Small intestine (tissue), 7 donors: ENCODE data around the gene PCBP3. TPM values are rescaled to one million over a fixed set of nuclear protein-coding genes. Genes with fewer than 3 reads are reported as not detected.

Experiments
- DNase-seq, 2 donors: peaks; one replicate each; pipeline versions ENCODE4 v3.0.0 to v3.0.0-alpha.2; 2013
- FAIRE-seq: peaks from 2 replicates; lab custom pipeline; 2012; peaks lifted over from hg19 to GRCh38; lab: Jason Lieb, UNC
- H3K27ac ChIP-seq, 3 donors: one replicate each; pipeline ENCODE4 v1.5.1; 2013; ENCODE audit warnings: low read length in 2 of 3, mild to moderate bottlenecking in 2 of 3, control low read depth in 1 of 3, inconsistent platforms in 1 of 3, low read depth in 1 of 3, moderate library complexity in 1 of 3
- H3K27me3 ChIP-seq, 3 donors: one replicate each; pipeline ENCODE4 v1.6.1; 2013; ENCODE audit warnings: low read length in 3 of 3, inconsistent platforms in 1 of 3; ENCODE audit not compliant: control insufficient read depth in 3 of 3, insufficient read depth in 3 of 3
- H3K36me3 ChIP-seq, 3 donors: one replicate each; pipeline ENCODE4 v1.6.1; 2013; ENCODE audit warnings: low read length in 3 of 3, inconsistent platforms in 1 of 3, low read depth in 1 of 3, mild to moderate bottlenecking in 1 of 3, moderate library complexity in 1 of 3; ENCODE audit not compliant: control insufficient read depth in 3 of 3, insufficient read depth in 2 of 3
- H3K4me1 ChIP-seq, 3 donors: one replicate each; pipeline ENCODE4 v1.6.1; 2013; ENCODE audit warnings: low read length in 2 of 3, inconsistent platforms in 1 of 3, low read depth in 1 of 3, mild to moderate bottlenecking in 1 of 3, moderate library complexity in 1 of 3; ENCODE audit not compliant: control insufficient read depth in 3 of 3, insufficient read depth in 2 of 3
- H3K4me3 ChIP-seq, 3 donors: one replicate each; pipeline ENCODE4 v1.5.1; 2013; ENCODE audit warnings: low read length in 3 of 3, control low read depth in 1 of 3, inconsistent platforms in 1 of 3, low read depth in 1 of 3, mild to moderate bottlenecking in 1 of 3, moderate library complexity in 1 of 3
- H3K9me3 ChIP-seq, 2 donors: one replicate each; pipeline ENCODE4 v1.6.1; 2013; ENCODE audit warnings: low read depth in 1 of 2, low read length in 1 of 2; ENCODE audit not compliant: control insufficient read depth in 2 of 2, insufficient read depth in 1 of 2
- WGBS, 3 donors: extraction: QIAGEN DNeasy Blood & Tissue Kit; methylation state at CpG; one replicate each; pipeline ENCODE4 v1.1.7; 2013; 5-methylcytosine and 5-hydroxymethylcytosine counted together
- polyA plus RNA-seq, 4 donors: library from polyadenylated mRNA; stranded (reverse) in 3 of 4; unstranded in 1 of 4; fragments of 200-250 nt in 3 of 4; fragments of 120-200 nt in 1 of 4; gene quantifications; one replicate each; pipeline versions ENCODE4 v1.2.1 to v1.2.3, GENCODE V29; 2013
- donor health status: healthy with polysubstance abuse.
- donor health status: control.
- donor health status: control.
- donor health status: Bipolar disorder and iron deficiency.
- donor health status: healthy.

The PCBP3 gene
- polyA plus RNA-seq, 4 donors: 0.81 to 8.2 (median 1.0) TPM; not detected in 1

DNA sequence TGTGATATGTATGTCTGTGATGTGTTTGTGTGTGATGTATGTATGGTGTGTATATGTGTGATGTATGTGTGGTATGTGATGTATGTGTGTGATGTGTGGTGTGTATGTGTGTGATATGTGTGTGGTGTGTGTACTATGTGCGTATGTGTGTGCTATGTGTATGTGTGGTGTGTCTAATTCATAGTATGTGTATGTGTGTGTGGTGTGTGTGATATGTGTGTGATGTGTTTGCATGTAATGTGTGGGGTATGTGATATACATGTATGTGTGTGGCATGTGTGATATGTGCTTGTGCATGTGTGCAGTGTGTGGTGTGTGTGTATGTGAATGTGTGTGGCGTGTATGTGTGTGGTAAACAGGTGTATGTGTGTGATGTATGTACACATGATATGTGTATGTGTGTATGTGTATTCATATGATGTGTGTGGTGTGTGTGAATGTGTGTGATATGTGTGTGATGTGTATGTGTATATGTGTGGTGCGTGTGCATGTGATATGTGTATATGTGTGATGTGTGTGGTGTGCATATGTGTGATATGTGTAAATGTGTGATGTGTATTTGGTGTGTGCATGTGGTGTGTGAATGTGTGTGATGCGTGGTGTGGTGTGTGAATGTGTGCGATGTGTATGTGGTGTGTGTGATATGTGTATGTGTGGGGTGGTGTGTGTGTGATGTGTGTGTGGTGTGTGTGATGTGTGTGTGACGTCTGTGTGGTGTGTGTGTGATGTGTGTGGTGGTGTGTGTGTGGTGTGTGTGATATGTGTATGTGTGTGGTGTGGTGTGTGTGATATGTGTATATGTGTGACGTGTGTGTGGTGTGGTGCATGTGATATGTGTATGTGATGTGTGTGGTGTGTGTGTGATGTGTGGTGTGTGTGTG lies 8.0 kb upstream of the PCBP3 start:
- peaks cover 0 to 5% (median 0%) of the 10 kb centered on the region in 3 donors for H3K27me3 ChIP-seq
- DNase-seq: no peak
- no peaks in the 10 kb centered on the region for H3K36me3 ChIP-seq
- no peak for FAIRE-seq
- no peak overlapping the region for H3K4me3 ChIP-seq
- peaks cover 0 to 4% (median 0%) of the 10 kb centered on the region in 3 donors for H3K4me1 ChIP-seq
- H3K9me3 ChIP-seq: peaks cover 0 to 6% of the 10 kb centered on the region in 2 donors
- H3K27ac ChIP-seq: no peak overlapping the region
- WGBS, 3 donors: 79 to 89% (median 89%) methylated on average over 7 of the region's 7 CpGs

- H3K27me3 ChIP-seq: peaks cover 0 to 7% (median 0%) of the 10 kb centered on the region in 3 donors
- H3K4me1 ChIP-seq: peaks cover 0 to 5% (median 0%) of the 10 kb centered on the region in 3 donors
- H3K9me3 ChIP-seq: peaks cover 0 to 6% of the 10 kb centered on the region in 2 donors
- no peak overlapping the region for H3K4me3 ChIP-seq
- no peak overlapping the region for H3K27ac ChIP-seq
- no peak for DNase-seq
- H3K36me3 ChIP-seq: no peaks in the 10 kb centered on the region
- WGBS, 3 donors: 95 to 97% (median 95%) methylated on average over 1 to 3 of the region's 3 CpGs
- no peak for FAIRE-seq
Observed at GRCh38 chr21:45636459-45636858, 7.1 kb upstream of the PCBP3 start.

DNA sequence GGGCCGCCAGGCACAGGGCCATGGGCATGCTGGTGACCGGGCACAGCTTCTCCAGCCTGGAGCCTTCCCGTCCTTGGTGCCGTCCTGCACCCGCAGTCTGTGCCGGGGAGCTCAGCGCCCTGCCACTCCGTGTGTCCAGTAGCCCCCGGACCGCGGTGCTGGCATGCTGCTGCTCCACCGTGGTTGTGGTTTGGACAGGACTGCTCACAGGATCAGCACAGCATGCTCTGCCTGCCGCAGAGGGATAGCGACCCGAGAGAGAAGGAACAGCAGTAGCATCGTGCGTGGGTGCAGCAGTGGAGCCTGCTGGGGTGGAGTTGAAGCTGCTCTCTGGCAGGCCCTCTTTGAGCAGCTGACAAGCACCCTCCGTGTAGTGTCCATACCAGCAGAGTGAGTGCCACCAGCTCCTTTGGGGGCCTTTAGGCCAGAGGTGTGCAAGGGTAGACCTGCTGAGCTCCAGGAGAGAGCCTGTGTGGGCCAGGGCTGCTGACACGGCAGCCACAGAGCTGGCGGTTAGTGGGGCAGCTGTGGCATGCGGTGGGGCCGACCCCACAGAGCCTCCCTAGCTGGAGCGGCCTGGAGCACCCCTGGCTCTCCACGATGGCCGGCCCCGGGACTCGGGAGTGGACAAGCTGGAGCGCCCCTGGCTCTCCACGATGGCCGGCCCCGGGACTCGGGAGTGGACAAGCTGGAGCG lies 6.4 kb upstream of the PCBP3 start:
- H3K9me3 ChIP-seq: peaks cover 0 to 6% of the 10 kb centered on the region in 2 donors
- H3K4me3 ChIP-seq: no peak overlapping the region
- 78 to 81% (median 80%) methylated on average over 24 to 31 of the region's 33 CpGs for WGBS, 3 donors
- H3K27me3 ChIP-seq: peaks cover 0 to 13% (median 0%) of the 10 kb centered on the region in 3 donors
- FAIRE-seq (no peak), DNase-seq (no peak)
- H3K4me1 ChIP-seq: peaks cover 0 to 10% (median 0%) of the 10 kb centered on the region in 3 donors
- H3K36me3 ChIP-seq: no peaks in the 10 kb centered on the region
- no peak overlapping the region for H3K27ac ChIP-seq

DNA sequence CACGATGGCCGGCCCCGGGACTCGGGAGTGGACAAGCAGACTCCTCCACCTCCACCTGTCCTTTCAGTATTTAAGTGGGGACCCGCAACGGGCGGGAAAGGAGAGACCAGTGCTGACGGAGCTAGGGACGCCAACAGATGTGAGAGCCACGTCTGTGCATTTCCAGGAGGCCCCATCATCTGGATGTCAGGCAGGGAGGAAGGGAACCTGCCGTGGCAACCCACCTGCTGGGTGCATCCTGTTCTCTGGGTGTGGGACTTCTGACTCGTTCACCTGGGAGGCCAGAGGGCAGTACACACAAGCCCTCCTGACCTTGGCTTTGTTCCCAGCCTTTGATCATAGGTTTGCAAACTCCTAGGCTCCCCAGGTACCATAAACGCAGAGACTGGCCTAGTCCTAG lies 5.6 kb upstream of the PCBP3 start:
- DNase-seq (no peak), FAIRE-seq (no peak)
- Histone ChIP-seq H3K36me3 (no peaks in the 10 kb centered on the region), H3K4me3 (no peak overlapping the region), H3K4me1 (peaks cover 0 to 10% (median 0%) of the 10 kb centered on the region in 3 donors), H3K27me3 (peaks cover 0 to 13% (median 0%) of the 10 kb centered on the region in 3 donors), H3K27ac (no peak overlapping the region), H3K9me3 (peaks cover 0 to 6% of the 10 kb centered on the region in 2 donors)
- WGBS, 3 donors: 58 to 66% (median 58%) methylated on average over 9 to 13 of the region's 13 CpGs

DNA sequence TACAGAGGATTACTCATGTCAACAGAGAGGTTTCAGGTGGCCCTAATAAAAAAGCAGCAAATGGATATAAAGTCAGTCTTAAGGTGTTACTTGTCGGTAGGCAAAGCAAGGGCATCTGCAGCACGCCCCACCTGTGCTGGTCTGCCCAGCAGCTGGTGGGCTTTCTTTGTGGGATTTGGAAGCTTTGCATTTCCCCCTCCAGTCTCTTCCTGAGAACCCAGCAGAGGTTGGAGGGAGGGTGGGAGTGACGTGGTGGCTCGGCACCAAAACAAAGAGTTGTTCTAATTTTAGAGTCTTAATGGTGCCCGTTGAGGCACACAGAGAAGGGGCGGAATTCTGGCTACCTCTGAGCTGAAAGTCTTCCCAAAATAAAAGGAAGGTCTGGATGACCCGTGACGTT lies 4.8 kb upstream of the PCBP3 start:
- H3K9me3 ChIP-seq: peaks cover 0 to 6% of the 10 kb centered on the region in 2 donors
- DNase-seq (no peak), FAIRE-seq (no peak)
- H3K36me3 ChIP-seq: no peaks in the 10 kb centered on the region
- 44 to 50% (median 45%) methylated on average over 8 of the region's 8 CpGs for WGBS, 3 donors
- no peak overlapping the region for H3K27ac ChIP-seq
- H3K27me3 ChIP-seq: peaks cover 0 to 13% (median 0%) of the 10 kb centered on the region in 3 donors
- H3K4me1 ChIP-seq: peaks cover 0 to 10% (median 0%) of the 10 kb centered on the region in 3 donors
- H3K4me3 ChIP-seq: no peak overlapping the region

DNA sequence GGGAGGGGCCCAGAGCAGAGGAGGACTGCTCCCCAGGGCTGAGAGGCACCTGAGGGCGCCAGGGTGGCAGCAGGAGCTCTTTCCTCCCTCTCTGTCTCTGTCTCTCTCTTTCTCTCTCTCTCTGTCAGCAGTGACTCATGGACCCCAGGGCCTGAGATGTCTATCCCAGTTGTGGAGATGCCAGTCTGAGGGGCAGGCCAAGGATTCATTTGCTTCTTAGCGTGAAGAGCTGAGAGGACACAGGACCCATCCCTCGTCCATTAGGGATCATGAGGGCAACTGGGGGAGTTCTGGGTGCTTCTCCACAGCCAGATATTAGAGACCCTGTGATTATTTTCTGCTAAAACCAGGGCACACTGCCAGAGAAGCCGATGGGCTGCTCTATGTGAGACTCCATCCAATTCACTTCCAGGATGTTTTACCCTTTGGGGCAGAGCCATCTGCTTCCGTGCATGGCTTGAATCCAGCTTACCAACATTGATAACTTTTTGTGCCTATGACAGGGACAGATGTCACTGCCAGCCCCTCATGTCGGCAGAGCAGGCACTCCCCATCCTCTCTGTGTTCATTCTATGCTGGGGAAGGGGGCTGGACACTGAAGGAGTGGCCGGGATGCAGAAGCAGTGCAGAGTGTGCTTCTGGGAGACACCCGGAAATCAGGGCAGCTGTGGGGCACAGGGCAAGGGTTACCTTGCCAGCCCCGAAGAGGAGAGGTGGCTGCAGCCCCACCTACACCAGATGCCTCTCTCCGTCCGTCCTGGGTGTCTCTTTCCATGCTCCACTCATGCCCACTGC lies 4.1 kb upstream of the PCBP3 start:
- 37 to 58% (median 55%) methylated on average over 11 of the region's 11 CpGs for WGBS, 3 donors
- Histone ChIP-seq H3K27me3 (peaks cover 0 to 16% (median 0%) of the 10 kb centered on the region in 3 donors), H3K36me3 (no peaks in the 10 kb centered on the region), H3K4me3 (no peak overlapping the region), H3K4me1 (peaks cover 0 to 10% (median 0%) of the 10 kb centered on the region in 3 donors), H3K27ac (no peak overlapping the region), H3K9me3 (peaks cover 0 to 4% of the 10 kb centered on the region in 2 donors)
- no peak for FAIRE-seq
- DNase-seq: peak in 1 of 2 donors; percentile 14

GRCh38 chr21:45640001-45640887 lies 3.3 kb upstream of the PCBP3 start:
- WGBS, 3 donors: 55 to 67% (median 65%) methylated on average over 6 of the region's 6 CpGs
- Histone ChIP-seq H3K4me3 (no peak overlapping the region), H3K27me3 (peaks cover 0 to 24% (median under 1%) of the 10 kb centered on the region in 3 donors), H3K4me1 (peaks cover 0 to 10% (median 0%) of the 10 kb centered on the region in 3 donors), H3K36me3 (no peaks in the 10 kb centered on the region), H3K27ac (peak overlapping the region in 1 of 3 donors; percentile 72), H3K9me3 (no peaks in the 10 kb centered on the region)
- DNase-seq (peak in 1 of 2 donors; percentile 45), FAIRE-seq (no peak)
